ENCODE data around the gene THYN1.

Gene THYN1

DNA sequence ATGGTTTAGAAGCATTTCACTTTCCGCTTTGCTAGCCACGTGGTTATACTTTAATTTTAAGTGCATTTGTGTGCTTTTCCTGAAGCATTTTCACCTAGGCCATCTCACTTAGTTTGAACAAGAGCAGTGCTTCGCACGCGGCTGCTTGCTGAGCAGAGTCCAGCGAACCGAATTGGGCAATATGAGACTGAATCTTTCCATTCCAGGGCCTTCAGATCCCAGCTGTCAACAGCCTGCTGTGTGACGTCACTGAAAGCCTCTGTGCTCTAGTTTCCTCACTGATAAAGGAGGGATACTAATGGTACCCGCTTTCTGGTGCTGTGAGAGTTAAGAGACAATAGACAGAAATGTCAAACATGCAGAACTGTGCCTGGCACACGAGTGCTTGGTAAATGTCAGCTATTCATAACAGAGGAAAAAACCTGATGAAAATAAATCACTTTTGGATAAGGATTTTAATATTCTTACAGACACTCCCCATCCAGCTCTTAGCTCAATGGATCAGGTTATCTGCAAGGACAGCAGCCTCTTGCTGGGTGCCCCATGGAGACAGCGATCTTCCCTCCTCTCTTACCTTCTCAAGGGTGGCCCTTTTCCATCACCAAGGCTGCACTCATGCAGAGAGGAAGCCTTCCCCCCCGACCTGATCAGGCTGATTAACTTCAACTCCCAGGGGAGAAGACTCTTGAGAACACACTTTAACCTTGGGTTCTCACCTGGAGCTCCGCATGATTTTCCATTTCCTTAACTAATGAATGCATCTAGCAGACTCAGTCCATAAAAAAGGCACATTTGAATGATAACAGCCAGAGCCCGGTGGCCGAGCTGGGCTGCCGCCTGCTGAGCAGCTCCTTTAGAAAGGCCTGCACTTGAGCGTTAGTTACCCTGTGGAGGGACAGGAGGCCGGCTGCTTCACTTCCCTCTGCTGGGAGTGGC, 19.5 kb upstream of the THYN1 start:
- in situ Hi-C loops (cut with MboI; ENCODE audit: low pct_unique_long_range_greater_than_20kb, low sequenced_read_pairs, unreplicated experiment) = no loop called here
- no peak for DNase-seq (ENCODE audit: low spot score)
- TF ChIP-seq, protein P1, sequence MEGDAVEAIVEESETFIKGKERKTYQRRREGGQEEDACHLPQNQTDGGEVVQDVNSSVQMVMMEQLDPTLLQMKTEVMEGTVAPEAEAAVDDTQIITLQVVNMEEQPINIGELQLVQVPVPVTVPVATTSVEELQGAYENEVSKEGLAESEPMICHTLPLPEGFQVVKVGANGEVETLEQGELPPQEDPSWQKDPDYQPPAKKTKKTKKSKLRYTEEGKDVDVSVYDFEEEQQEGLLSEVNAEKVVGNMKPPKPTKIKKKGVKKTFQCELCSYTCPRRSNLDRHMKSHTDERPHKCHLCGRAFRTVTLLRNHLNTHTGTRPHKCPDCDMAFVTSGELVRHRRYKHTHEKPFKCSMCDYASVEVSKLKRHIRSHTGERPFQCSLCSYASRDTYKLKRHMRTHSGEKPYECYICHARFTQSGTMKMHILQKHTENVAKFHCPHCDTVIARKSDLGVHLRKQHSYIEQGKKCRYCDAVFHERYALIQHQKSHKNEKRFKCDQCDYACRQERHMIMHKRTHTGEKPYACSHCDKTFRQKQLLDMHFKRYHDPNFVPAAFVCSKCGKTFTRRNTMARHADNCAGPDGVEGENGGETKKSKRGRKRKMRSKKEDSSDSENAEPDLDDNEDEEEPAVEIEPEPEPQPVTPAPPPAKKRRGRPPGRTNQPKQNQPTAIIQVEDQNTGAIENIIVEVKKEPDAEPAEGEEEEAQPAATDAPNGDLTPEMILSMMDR (IDR thresholded peaks at IDR 0.05; ENCODE audit: extremely low read depth, insufficient read depth, missing control alignments) = no peak

DNA sequence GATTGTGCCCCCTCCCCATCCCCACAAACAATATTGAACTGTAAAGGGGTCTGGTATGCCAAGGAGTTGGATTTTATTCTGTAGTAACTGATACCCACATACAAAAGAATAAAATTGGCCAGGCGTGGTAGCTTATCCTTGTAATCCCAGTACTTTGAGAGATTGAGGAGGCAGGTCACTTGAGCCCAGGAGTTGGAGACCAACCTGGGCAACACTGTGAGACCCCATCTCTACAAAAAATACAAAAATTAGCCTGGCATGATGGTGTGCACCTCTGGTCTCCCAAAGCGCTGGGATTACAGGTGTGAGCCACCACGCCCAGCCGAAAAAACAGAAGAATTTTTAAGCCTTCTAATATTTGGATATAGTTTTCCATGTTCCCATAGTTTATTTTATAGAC, 18.8 kb upstream of the THYN1 start:
- in situ Hi-C loops (cut with MboI; ENCODE audit: low pct_unique_long_range_greater_than_20kb, low sequenced_read_pairs, unreplicated experiment) = no loop called here
- TF ChIP-seq, protein P1 (IDR thresholded peaks at IDR 0.05; ENCODE audit: extremely low read depth, insufficient read depth, missing control alignments) = no peak
- no peak for DNase-seq (ENCODE audit: low spot score)

DNA sequence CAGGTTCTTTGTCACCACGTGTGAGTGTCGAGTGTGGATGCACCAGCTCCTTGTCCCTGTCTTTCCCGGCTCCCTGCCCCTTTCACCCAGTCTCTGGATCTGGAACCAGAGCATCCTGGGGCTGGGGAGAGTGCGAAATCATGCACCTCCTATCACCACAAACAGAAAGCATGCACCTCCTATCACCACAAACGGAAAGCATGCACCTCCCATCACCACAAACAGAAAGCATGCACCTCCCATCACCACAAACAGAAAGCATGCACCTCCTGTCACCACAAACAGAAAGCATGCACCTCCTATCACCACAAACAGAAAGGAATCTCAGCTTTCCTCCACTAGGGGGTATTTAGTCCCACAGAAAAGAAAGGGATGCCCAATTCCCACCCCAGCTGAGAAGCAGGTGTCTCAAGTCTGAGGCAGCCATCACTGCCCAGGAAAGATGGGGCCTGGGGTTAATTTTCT, 17.1 kb upstream of the THYN1 start:
- no peak for DNase-seq (ENCODE audit: low spot score)
- TF ChIP-seq, protein P1 (IDR thresholded peaks at IDR 0.05; ENCODE audit: extremely low read depth, insufficient read depth, missing control alignments) = peak; percentile 25
- in situ Hi-C loops (cut with MboI; ENCODE audit: low pct_unique_long_range_greater_than_20kb, low sequenced_read_pairs, unreplicated experiment) = no loop called here

DNA sequence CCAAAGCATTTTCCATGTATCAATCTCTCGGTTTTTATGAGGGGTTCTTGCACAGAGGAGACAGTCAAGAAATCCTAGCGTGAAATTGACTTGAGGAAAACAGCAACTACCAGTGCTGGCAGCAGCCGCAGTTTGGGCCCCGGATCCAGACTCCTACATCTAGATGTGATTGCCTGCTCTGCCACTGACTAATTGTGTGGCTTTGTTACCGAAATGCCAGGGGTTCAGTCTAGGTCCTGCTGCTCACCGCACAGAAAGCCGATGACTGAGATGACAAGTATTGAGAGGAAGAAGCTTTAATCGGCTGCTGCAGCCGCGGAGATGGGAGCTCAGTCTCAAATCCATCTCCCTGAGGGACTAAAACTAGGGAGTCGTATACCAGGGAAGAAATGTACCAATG, 14.8 kb upstream of the THYN1 start:
- TF ChIP-seq, protein P1 (IDR thresholded peaks at IDR 0.05; ENCODE audit: extremely low read depth, insufficient read depth, missing control alignments) = no peak
- in situ Hi-C loops (cut with MboI; ENCODE audit: low pct_unique_long_range_greater_than_20kb, low sequenced_read_pairs, unreplicated experiment) = no loop called here
- DNase-seq (ENCODE audit: low spot score) = no peak

DNA sequence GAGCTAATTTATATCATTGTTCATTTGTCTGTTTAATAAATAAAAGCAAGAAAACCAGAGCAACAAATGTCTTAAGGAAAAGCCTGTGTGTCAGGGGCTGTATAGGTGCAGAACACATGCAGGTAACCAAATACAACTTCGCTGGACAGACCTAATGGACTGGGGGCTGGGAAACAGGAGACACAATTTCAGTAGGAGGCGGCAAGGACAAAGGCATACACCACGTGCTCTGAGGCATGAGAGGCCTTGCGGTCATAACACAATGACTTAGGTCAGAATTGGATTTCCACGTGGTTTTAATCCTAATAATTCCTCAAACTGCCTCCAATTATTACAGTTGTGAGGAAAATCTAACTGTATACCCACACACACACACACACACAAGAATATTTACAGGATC, 14.3 kb upstream of the THYN1 start:
- DNase-seq (ENCODE audit: low spot score) = no peak
- TF ChIP-seq, protein P1 (IDR thresholded peaks at IDR 0.05; ENCODE audit: extremely low read depth, insufficient read depth, missing control alignments) = no peak
- in situ Hi-C loops (cut with MboI; ENCODE audit: low pct_unique_long_range_greater_than_20kb, low sequenced_read_pairs, unreplicated experiment) = no loop called here

DNA sequence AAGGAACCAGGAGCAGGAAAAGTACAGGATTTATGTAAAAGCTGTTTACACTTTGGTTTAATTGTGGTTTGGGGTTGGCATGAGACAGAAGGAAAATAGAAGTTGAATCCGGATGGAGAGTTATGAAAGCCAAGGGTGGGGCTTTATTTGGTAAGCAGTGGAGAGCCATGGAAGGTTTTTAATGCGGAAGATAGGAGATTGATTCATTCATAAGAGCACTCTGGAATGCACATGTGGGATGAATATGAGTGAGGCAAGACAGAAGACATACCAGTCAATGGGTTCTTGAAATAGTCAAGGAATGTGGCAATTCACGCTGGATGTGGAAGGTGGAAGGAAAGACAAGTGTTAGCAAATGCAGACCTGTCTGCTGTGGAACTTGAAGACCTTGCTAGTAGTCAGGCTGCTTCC, 13.7 kb upstream of the THYN1 start:
- in situ Hi-C loops (cut with MboI; ENCODE audit: low pct_unique_long_range_greater_than_20kb, low sequenced_read_pairs, unreplicated experiment) = no loop called here
- TF ChIP-seq, protein P1 (IDR thresholded peaks at IDR 0.05; ENCODE audit: extremely low read depth, insufficient read depth, missing control alignments) = no peak
- no peak for DNase-seq (ENCODE audit: low spot score)
